GM12891 (cell line): Measurements from ENCODE around the gene U2AF1L4.

Experiments used
- DNase-seq: peaks from one replicate; pipeline ENCODE4 v3.0.0; 2011; ENCODE audit warnings: low spot score; ENCODE audit not compliant: insufficient read length
- FAIRE-seq: peaks from 2 replicates; lab custom pipeline; 2011; peaks lifted over from hg19 to GRCh38; lab: Jason Lieb, UNC
- PAX5 ChIP-seq: IDR thresholded peaks from 2 replicates; pipeline ENCODE4 v1.6.1; 2011; ENCODE audit warnings: low read length, moderate library complexity, mild to moderate bottlenecking; ENCODE audit not compliant: insufficient read depth, severe bottlenecking
- POLR2A ChIP-seq: IDR thresholded peaks from 2 replicates; pipeline ENCODE4 v1.6.1; 2011; ENCODE audit warnings: low read depth, low read length, control low read depth
- POLR2AphosphoS5 ChIP-seq: IDR thresholded peaks from 2 replicates; pipeline ENCODE4 v1.6.1; 2011; ENCODE audit warnings: low read depth, low read length, control low read depth
- POU2F2 ChIP-seq: IDR thresholded peaks from 2 replicates; pipeline ENCODE4 v1.6.1; 2011; ENCODE audit warnings: low read depth, mild to moderate bottlenecking, control low read depth, low read length, moderate library complexity
- SPI1 ChIP-seq: IDR thresholded peaks from 2 replicates; pipeline ENCODE4 v1.6.1; 2011; ENCODE audit warnings: low read depth, low read length, control low read depth
- TAF1 ChIP-seq: IDR thresholded peaks from 2 replicates; pipeline ENCODE4 v1.6.1; 2011; ENCODE audit warnings: low read depth, low read length, control low read depth

Gene U2AF1L4

GRCh38 chr19:35788205-35788960 lies 43.2 kb upstream of the U2AF1L4 start:
- FAIRE-seq: no peak
- TF ChIP-seq POLR2AphosphoS5: no peak
- no peak for DNase-seq

DNA sequence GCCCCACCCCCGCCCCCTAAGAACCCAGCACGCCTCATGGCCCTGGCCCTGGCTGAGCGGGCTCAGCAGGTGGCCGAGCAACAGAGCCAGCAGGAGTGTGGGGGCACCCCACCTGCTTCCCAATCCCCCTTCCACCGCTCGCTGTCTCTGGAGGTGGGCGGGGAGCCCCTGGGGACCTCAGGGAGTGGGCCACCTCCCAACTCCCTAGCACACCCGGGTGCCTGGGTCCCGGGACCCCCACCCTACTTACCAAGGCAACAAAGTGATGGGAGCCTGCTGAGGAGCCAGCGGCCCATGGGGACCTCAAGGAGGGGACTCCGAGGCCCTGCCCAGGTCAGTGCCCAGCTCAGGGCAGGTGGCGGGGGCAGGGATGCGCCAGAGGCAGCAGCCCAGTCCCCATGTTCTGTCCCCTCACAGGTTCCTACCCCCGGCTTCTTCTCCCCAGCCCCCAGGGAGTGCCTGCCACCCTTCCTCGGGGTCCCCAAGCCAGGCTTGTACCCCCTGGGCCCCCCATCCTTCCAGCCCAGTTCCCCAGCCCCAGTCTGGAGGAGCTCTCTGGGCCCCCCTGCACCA lies 42.1 kb upstream of the U2AF1L4 start:
- TF ChIP-seq POLR2A (no peak), POU2F2 (no peak), TAF1 (no peak), POLR2AphosphoS5 (no peak), SPI1 (no peak), PAX5 (no peak)
- FAIRE-seq (no peak), DNase-seq (no peak)

GRCh38 chr19:35786299-35787160 lies 41.3 kb upstream of the U2AF1L4 start:
- FAIRE-seq: no peak
- no peak for DNase-seq
- TF ChIP-seq POLR2AphosphoS5: no peak
- TF ChIP-seq POLR2A: no peak
- TF ChIP-seq SPI1: no peak
- TF ChIP-seq PAX5: no peak
- no peak for TF ChIP-seq TAF1
- no peak for TF ChIP-seq POU2F2

DNA sequence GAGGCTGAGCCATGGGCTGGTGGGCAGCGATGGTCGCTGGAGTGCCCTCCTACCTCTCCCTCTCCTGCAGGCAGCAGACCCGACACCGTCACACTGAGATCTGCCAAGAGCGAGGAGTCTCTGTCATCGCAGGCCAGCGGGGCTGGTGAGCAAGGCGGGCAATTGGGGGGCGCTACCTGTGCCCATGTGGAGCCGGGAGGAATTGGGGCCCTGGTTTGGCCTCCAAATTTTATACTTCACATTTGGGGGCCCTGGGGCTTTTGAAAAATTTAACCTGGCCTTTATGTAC lies 40.1 kb upstream of the U2AF1L4 start:
- FAIRE-seq: no peak
- TF ChIP-seq POLR2AphosphoS5 (no peak), POU2F2 (no peak), TAF1 (no peak), POLR2A (no peak), PAX5 (no peak), SPI1 (no peak)
- DNase-seq: no peak

DNA sequence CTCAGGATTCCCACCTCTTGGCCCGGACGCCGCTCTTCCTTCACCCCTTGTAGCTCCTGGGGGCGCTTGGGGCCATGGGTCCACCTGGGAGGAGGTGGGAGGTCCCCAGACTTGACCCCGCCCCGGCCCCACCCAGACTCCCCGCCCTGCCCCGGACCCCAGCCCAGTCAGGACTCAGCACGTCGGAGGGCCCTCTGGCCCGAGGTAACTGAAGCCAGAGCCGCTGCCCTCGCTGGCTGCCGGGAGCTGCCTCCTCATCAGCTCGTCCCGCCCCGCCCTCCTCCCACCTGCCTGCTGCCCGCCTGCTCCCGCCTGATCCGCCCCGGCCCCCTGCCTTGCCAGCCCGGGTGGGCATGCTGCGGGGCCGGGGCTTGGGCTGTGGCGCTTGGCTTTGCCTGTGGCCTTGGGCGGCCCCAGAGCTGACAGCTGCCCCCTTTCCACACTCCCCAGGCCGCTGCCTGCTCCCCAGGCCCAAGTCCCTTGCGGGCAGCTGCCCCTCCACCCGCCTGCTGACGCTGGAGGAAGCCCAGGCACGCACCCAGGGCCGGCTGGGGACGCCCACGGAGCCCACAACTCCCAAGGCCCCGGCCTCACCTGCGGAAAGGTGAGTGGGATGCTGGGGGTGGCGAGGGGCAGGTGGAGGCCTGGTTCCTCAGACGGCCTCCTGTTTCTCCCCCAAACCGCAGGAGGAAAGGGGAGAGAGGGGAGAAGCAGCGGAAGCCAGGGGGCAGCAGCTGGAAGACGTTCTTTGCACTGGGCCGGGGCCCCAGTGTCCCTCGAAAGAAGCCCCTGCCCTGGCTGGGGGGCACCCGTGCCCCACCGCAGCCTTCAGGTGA lies 39.5 kb upstream of the U2AF1L4 start:
- no peak for DNase-seq
- TF ChIP-seq SPI1: no peak
- TF ChIP-seq POLR2A: no peak
- FAIRE-seq: no peak

GRCh38 chr19:35783469-35784434 lies 38.5 kb upstream of the U2AF1L4 start:
- TF ChIP-seq TAF1: no peak
- TF ChIP-seq POLR2AphosphoS5: no peak
- no peak for TF ChIP-seq SPI1
- no peak for TF ChIP-seq POU2F2
- no peak for TF ChIP-seq PAX5
- no peak for TF ChIP-seq POLR2A
- no peak for DNase-seq
- FAIRE-seq: no peak

GRCh38 chr19:35782589-35782988 lies 37.4 kb upstream of the U2AF1L4 start:
- TF ChIP-seq POLR2A (no peak), POU2F2 (no peak), TAF1 (no peak), PAX5 (no peak), SPI1 (no peak), POLR2AphosphoS5 (no peak)
- DNase-seq: no peak
- FAIRE-seq: no peak

GRCh38 chr19:35781650-35782049 lies 36.4 kb upstream of the U2AF1L4 start:
- FAIRE-seq (no peak), DNase-seq (no peak)
- TF ChIP-seq TAF1: no peak

DNA sequence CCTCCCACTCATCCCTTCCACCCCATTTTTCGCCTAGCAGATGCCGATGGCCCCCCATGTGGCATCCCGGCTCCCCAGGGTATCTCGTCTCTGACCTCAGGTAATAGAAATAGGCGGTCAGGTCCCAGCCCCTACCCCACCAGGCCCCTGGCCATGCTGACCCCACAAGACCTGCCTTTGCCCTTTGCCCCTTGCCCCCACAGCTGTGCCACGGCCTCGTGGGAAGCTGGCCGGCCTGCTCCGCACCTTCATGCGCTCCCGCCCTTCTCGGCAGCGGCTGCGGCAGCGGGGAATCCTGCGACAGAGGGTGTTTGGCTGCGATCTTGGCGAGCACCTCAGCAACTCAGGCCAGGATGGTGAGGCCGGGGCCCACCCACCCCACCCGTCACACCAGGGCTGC lies 35.5 kb upstream of the U2AF1L4 start:
- DNase-seq (no peak), FAIRE-seq (no peak)
- TF ChIP-seq POLR2A (no peak), PAX5 (no peak), POU2F2 (no peak), SPI1 (no peak), TAF1 (no peak), POLR2AphosphoS5 (no peak)
